ENCODE results near the gene C16orf82.

DNA sequence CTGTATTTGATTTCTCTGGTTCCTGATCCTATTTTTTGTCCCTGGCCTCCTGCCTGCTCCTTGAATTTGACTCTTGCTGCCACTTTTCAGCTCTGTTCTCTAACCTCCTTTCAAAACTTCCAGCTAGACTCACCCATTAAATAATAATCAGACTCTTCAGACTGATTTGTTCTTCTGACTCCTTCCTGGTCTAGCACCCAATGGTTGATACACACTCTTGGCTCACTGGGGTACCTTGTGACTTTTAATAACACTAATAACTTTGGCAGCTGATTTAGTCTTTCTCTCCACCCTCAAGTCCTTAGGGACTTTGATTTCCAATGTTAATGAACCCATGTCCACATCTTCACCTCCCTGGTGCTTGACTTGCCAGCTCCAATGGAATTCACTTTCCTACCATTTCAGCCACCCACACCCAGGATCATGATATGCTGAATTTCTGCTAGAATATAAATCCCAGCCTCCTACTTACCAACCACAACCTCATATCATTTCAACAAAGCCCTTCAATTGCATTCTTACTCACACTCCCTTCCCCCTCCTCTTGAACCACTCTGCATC is 19.7 kb upstream of the C16orf82 start:
- TF ChIP-seq, protein P1, sequence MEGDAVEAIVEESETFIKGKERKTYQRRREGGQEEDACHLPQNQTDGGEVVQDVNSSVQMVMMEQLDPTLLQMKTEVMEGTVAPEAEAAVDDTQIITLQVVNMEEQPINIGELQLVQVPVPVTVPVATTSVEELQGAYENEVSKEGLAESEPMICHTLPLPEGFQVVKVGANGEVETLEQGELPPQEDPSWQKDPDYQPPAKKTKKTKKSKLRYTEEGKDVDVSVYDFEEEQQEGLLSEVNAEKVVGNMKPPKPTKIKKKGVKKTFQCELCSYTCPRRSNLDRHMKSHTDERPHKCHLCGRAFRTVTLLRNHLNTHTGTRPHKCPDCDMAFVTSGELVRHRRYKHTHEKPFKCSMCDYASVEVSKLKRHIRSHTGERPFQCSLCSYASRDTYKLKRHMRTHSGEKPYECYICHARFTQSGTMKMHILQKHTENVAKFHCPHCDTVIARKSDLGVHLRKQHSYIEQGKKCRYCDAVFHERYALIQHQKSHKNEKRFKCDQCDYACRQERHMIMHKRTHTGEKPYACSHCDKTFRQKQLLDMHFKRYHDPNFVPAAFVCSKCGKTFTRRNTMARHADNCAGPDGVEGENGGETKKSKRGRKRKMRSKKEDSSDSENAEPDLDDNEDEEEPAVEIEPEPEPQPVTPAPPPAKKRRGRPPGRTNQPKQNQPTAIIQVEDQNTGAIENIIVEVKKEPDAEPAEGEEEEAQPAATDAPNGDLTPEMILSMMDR (IDR thresholded peaks at IDR 0.05; ENCODE audit: low read depth, low read length, poor library complexity, severe bottlenecking), result no peak
- TF ChIP-seq EZH2phosphoT487 (IDR thresholded peaks at IDR 0.05; ENCODE audit: borderline replicate concordance, low read length), result no peak

Measured in DOHH2 (cell line).